ENCODE measurements around the gene IGSF21. TPM values are rescaled to one million over a fixed set of nuclear protein-coding genes. Genes with fewer than 3 reads are reported as not detected.

IGSF21 gene
- total RNA-seq, 1 donor from 2014 or later = 1.3 TPM

GRCh38 chr1:18292531-18292930 lies 184.9 kb downstream of the IGSF21 start:
- peaks cover 8% of the 10 kb centered on the region for H3K4me1 Mint-ChIP-seq (ENCODE audit: low read depth, unreplicated experiment)
- DNase-seq = no peak
- no peaks in the 10 kb centered on the region for H3K36me3 Mint-ChIP-seq (ENCODE audit: unreplicated experiment)
- no peak overlapping the region for H3K4me3 Mint-ChIP-seq (ENCODE audit: unreplicated experiment)
- H3K27me3 Mint-ChIP-seq (ENCODE audit: unreplicated experiment) = peaks cover 8% of the 10 kb centered on the region
- no peak for TF ChIP-seq CTCF (IDR thresholded peaks at IDR 0.05; ENCODE audit: partially characterized antibody, unreplicated experiment)
- peaks cover 2% of the 10 kb centered on the region for H3K9me3 Mint-ChIP-seq (ENCODE audit: unreplicated experiment)
- H3K27ac Mint-ChIP-seq (ENCODE audit: unreplicated experiment) = no peak overlapping the region

- Mint-ChIP-seq H3K27me3 (ENCODE audit: unreplicated experiment) (peaks cover 8% of the 10 kb centered on the region), H3K9me3 (ENCODE audit: unreplicated experiment) (peaks cover 2% of the 10 kb centered on the region), H3K4me3 (ENCODE audit: unreplicated experiment) (no peak overlapping the region), H3K4me1 (ENCODE audit: low read depth, unreplicated experiment) (peaks cover 8% of the 10 kb centered on the region), H3K27ac (ENCODE audit: unreplicated experiment) (no peak overlapping the region), H3K36me3 (ENCODE audit: unreplicated experiment) (peaks cover 4% of the 10 kb centered on the region)
- no peak for TF ChIP-seq CTCF (IDR thresholded peaks at IDR 0.05; ENCODE audit: partially characterized antibody, unreplicated experiment)
- DNase-seq = no peak
Measured at GRCh38 chr1:18293291-18293690, 185.7 kb downstream of the IGSF21 start.

GRCh38 chr1:18294437-18295176 lies 187.0 kb downstream of the IGSF21 start:
- no peak overlapping the region for H3K4me3 Mint-ChIP-seq (ENCODE audit: unreplicated experiment)
- no peak overlapping the region for H3K27ac Mint-ChIP-seq (ENCODE audit: unreplicated experiment)
- peaks cover 5% of the 10 kb centered on the region for H3K27me3 Mint-ChIP-seq (ENCODE audit: unreplicated experiment)
- no peak for TF ChIP-seq CTCF (IDR thresholded peaks at IDR 0.05; ENCODE audit: partially characterized antibody, unreplicated experiment)
- no peak for DNase-seq
- peaks cover 4% of the 10 kb centered on the region for H3K36me3 Mint-ChIP-seq (ENCODE audit: unreplicated experiment)
- peaks cover 4% of the 10 kb centered on the region for H3K4me1 Mint-ChIP-seq (ENCODE audit: low read depth, unreplicated experiment)
- H3K9me3 Mint-ChIP-seq (ENCODE audit: unreplicated experiment) = peaks cover 2% of the 10 kb centered on the region

- Mint-ChIP-seq H3K4me1 (ENCODE audit: low read depth, unreplicated experiment) (no peaks in the 10 kb centered on the region), H3K27me3 (ENCODE audit: unreplicated experiment) (peaks cover 3% of the 10 kb centered on the region), H3K9me3 (ENCODE audit: unreplicated experiment) (peaks cover 2% of the 10 kb centered on the region), H3K27ac (ENCODE audit: unreplicated experiment) (no peak overlapping the region), H3K4me3 (ENCODE audit: unreplicated experiment) (no peak overlapping the region), H3K36me3 (ENCODE audit: unreplicated experiment) (peaks cover 4% of the 10 kb centered on the region)
- no peak for DNase-seq
- no peak for TF ChIP-seq CTCF (IDR thresholded peaks at IDR 0.05; ENCODE audit: partially characterized antibody, unreplicated experiment)
Measured at GRCh38 chr1:18297896-18298648, 190.5 kb downstream of the IGSF21 start.
